A673 (cell line): Measurements from ENCODE around the gene CLEC2D. TPM values are rescaled to one million over a fixed set of nuclear protein-coding genes. Genes with fewer than 3 reads are reported as not detected.
"Not testable (repeated sequence)": the region's sequence is repeated elsewhere in the genome, so short reads cannot be mapped to it uniquely, and the experiment has no call there.

Experiments
- BruUV-seq: library from RNA; stranded (reverse); fragments of 400-500 nt; replicated peaks from 2 replicates; lab custom pipeline; 2021; lab: Mats Ljungman, UMichigan
- CTCF ChIA-PET: fragments of 300-600 bp; sonication (Branson Sonifier 250); formaldehyde crosslinking; loops from one replicate; lab custom pipeline; 2022; ENCODE audit warnings: antibody characterized with exemption; lab: Charles Lee
- POLR2A ChIA-PET: fragments of 300-600 bp; sonication (Branson Sonifier 250); formaldehyde crosslinking; loops from one replicate; lab custom pipeline; 2022; ENCODE audit warnings: antibody characterized with exemption; ENCODE audit not compliant: low non-redundant PET; lab: Charles Lee
- DNase-seq: peaks from one replicate; pipeline ENCODE4 v3.0.0-alpha.2; 2015; ENCODE audit warnings: low spot score
- H3K27ac ChIP-seq: fragments of 200-600 bp; sonication (generic); 2 replicates; pipeline ENCODE4 v1.5.1; 2016; ENCODE audit warnings: mixed run types, low read depth, mild to moderate bottlenecking, mixed read lengths, antibody characterized with exemption, low read length; ENCODE audit not compliant: poor library complexity, severe bottlenecking
- H3K27me3 ChIP-seq: fragments of 200-600 bp; sonication (generic); replicated peaks from 2 replicates; pipeline ENCODE4 v1.6.1; 2017; ENCODE audit warnings: mixed run types, low read depth, mild to moderate bottlenecking, mixed read lengths, antibody characterized with exemption, low read length; ENCODE audit not compliant: insufficient read depth, poor library complexity
- H3K36me3 ChIP-seq: fragments of 200-600 bp; sonication (generic); 2 replicates; pipeline ENCODE4 v1.6.1; 2016; ENCODE audit warnings: mixed run types, mild to moderate bottlenecking, mixed read lengths, antibody characterized with exemption, low read length; ENCODE audit not compliant: insufficient read depth, poor library complexity, severe bottlenecking
- H3K4me1 ChIP-seq: fragments of 200-600 bp; sonication (generic); 2 replicates; pipeline ENCODE4 v1.6.1; 2017; ENCODE audit warnings: mixed run types, mild to moderate bottlenecking, mixed read lengths, antibody characterized with exemption, low read length; ENCODE audit not compliant: insufficient read depth, poor library complexity, severe bottlenecking
- H3K4me3 ChIP-seq: fragments of 200-600 bp; sonication (generic); 2 replicates; pipeline ENCODE4 v1.5.1; 2016; ENCODE audit warnings: low read depth, mixed run types, mild to moderate bottlenecking, mixed read lengths, low read length; ENCODE audit not compliant: poor library complexity, severe bottlenecking
- H3K9me3 ChIP-seq: fragments of 200-600 bp; sonication (generic); 2 replicates; pipeline ENCODE4 v1.6.1; 2016; ENCODE audit warnings: mixed run types, low read depth, mild to moderate bottlenecking, mixed read lengths, antibody characterized with exemption, low read length; ENCODE audit not compliant: poor library complexity, severe bottlenecking
- CTCF ChIP-seq: fragments of 300-800, 200-600 bp; sonication (generic); conservative IDR thresholded peaks from 2 replicates; pipeline ENCODE4 v1.5.1; 2017; ENCODE audit warnings: low read depth, mild to moderate bottlenecking, antibody characterized with exemption, low read length, moderate library complexity, mixed read lengths
- EZH2 ChIP-seq: fragments of 200-600 bp; sonication (generic); IDR thresholded peaks from 2 replicates; pipeline ENCODE4 v1.6.1; 2017; ENCODE audit warnings: borderline replicate concordance, low read depth, mild to moderate bottlenecking, mixed read lengths, antibody characterized with exemption, low read length; ENCODE audit not compliant: poor library complexity, severe bottlenecking
- intact Hi-C: fragments of 100-400 bp; cut with micrococcal nuclease; formaldehyde crosslinking; loops from one replicate; pipeline ENCODE4 v1.10.0; 2022; ENCODE audit not compliant: unreplicated experiment
- total RNA-seq: library from RNA; stranded (reverse); gene quantifications from 2 replicates; pipeline ENCODE4 v1.2.3, GENCODE V29; 2021

CLEC2D gene
- total RNA-seq, 1 experiment from 2014 or later: 1.6 TPM

GRCh38 chr12:9673404-9674225 lies 4.1 kb downstream of the CLEC2D start:
- Histone ChIP-seq H3K36me3 (no peaks in the 10 kb centered on the region), H3K4me3 (no peak overlapping the region), H3K27ac (no peak overlapping the region), H3K9me3 (no peaks in the 10 kb centered on the region), H3K27me3 (no peaks in the 10 kb centered on the region), H3K4me1 (no peaks in the 10 kb centered on the region)
- CTCF ChIA-PET: no interaction called here
- TF ChIP-seq CTCF: no peak
- BruUV-seq: no TSS peak
- intact Hi-C loops: no loop called here
- DNase-seq: peak; percentile 51
- POLR2A ChIA-PET: no interaction called here

GRCh38 chr12:9674226-9674590 lies 4.7 kb downstream of the CLEC2D start:
- no peaks in the 10 kb centered on the region for H3K9me3 ChIP-seq
- H3K4me1 ChIP-seq: no peaks in the 10 kb centered on the region
- no TSS peak for BruUV-seq
- intact Hi-C loops: no loop called here
- H3K27me3 ChIP-seq: no peaks in the 10 kb centered on the region
- DNase-seq: no peak
- H3K4me3 ChIP-seq: no peak overlapping the region
- CTCF ChIA-PET: no interaction called here
- POLR2A ChIA-PET: no interaction called here
- H3K36me3 ChIP-seq: no peaks in the 10 kb centered on the region
- no peak overlapping the region for H3K27ac ChIP-seq
- TF ChIP-seq CTCF (no peak), EZH2 (no peak)

GRCh38 chr12:9682508-9682907 lies 13.0 kb downstream of the CLEC2D start:
- not testable (repeated sequence) for H3K36me3 ChIP-seq
- CTCF ChIA-PET: interaction anchor here (0.6 kb wide), 1 partner anchor 1525 kb away, joined by 5 read pairs; no protein-coding TSS in a partner anchor

GRCh38 chr12:9682949-9683348 lies 13.4 kb downstream of the CLEC2D start:
- BruUV-seq, H3K27ac ChIP-seq, H3K36me3 ChIP-seq, H3K9me3 ChIP-seq, intact Hi-C loops, H3K4me1 ChIP-seq, POLR2A ChIA-PET, H3K4me3 ChIP-seq, H3K27me3 ChIP-seq, DNase-seq: not testable (repeated sequence)
- CTCF ChIA-PET: interaction anchor here (0.6 kb wide), 1 partner anchor 1526 kb away, joined by 5 read pairs; no protein-coding TSS in a partner anchor

More at GRCh38 chr12:9682508-9682907, 13.0 kb downstream of the CLEC2D start:
- H3K4me3 ChIP-seq, intact Hi-C loops, H3K27ac ChIP-seq, BruUV-seq, H3K27me3 ChIP-seq, POLR2A ChIA-PET, H3K4me1 ChIP-seq, DNase-seq, H3K9me3 ChIP-seq: not testable (repeated sequence)

GRCh38 chr12:9685366-9685765 lies 15.9 kb downstream of the CLEC2D start:
- CTCF ChIA-PET: not testable (repeated sequence)

More at GRCh38 chr12:9685366-9685765, 15.9 kb downstream of the CLEC2D start:
- intact Hi-C loops, BruUV-seq, DNase-seq, H3K4me1 ChIP-seq, H3K27ac ChIP-seq, POLR2A ChIA-PET, H3K36me3 ChIP-seq, H3K27me3 ChIP-seq, H3K4me3 ChIP-seq, H3K9me3 ChIP-seq: not testable (repeated sequence)
